ENCODE data around the gene LANCL3.

The LANCL3 gene

GRCh38 chrX:37684973-37685372 lies 113.5 kb downstream of the LANCL3 start:
- DNase-seq, result peak in 1 of 2 experiments; percentile 1

GRCh38 chrX:37685381-37686359 lies 114.2 kb downstream of the LANCL3 start, which contains the start of gene XK:
Gene XK, plus strand, starts transcription at chrX:37685791. Its CDS starts 171 bp downstream, at chrX:37685962.
- DNase-seq, result peak; percentile 38 to 40

GRCh38 chrX:37686369-37686995 lies 115.0 kb downstream of the LANCL3 start:
- DNase-seq, result peak; percentile 21 to 22

GRCh38 chrX:37686996-37687395 lies 115.5 kb downstream of the LANCL3 start:
- no peak for DNase-seq

GRCh38 chrX:37690119-37690518 lies 118.7 kb downstream of the LANCL3 start:
- DNase-seq, result no peak

- DNase-seq, result no peak
These were observed 121.5 kb downstream of the LANCL3 start for GRCh38 chrX:37692918-37693317.

GRCh38 chrX:37697169-37697760 lies 125.8 kb downstream of the LANCL3 start:
- no peak for DNase-seq

- no peak for DNase-seq
These were observed 130.1 kb downstream of the LANCL3 start for GRCh38 chrX:37701588-37701987.

- DNase-seq, result no peak
These were observed 140.5 kb downstream of the LANCL3 start for GRCh38 chrX:37711991-37712390.

- no peak for DNase-seq
These were observed 141.0 kb downstream of the LANCL3 start for GRCh38 chrX:37712458-37712857.

GRCh38 chrX:37714479-37714878 lies 143.0 kb downstream of the LANCL3 start:
- DNase-seq, result no peak

GRCh38 chrX:37716602-37717001 lies 145.1 kb downstream of the LANCL3 start:
- DNase-seq, result no peak

- no peak for DNase-seq
These were observed 146.2 kb downstream of the LANCL3 start for GRCh38 chrX:37717708-37718107.

GRCh38 chrX:37722595-37722994 lies 151.1 kb downstream of the LANCL3 start:
- DNase-seq, result no peak

- DNase-seq, result no peak
These were observed 154.9 kb downstream of the LANCL3 start for GRCh38 chrX:37726346-37726745.

Data from Kasumi-1 (cell line).